Lower leg skin (tissue), 3 donors: Measurements from ENCODE around the gene MROH2A.

Experiments used
- CTCF ChIP-seq, 3 donors: fragments of 450-650 bp; IDR thresholded peaks; one replicate each; pipeline ENCODE4 v1.5.1; 2016; ENCODE audit warnings: antibody characterized with exemption in 3 of 3, mild to moderate bottlenecking in 3 of 3, moderate library complexity in 2 of 3
- POLR2A ChIP-seq, 2 donors: fragments of 450-650 bp; IDR thresholded peaks; one replicate each; pipeline ENCODE4 v1.6.1; 2016 to 2017; ENCODE audit warnings: antibody characterized with exemption in 2 of 2, mild to moderate bottlenecking in 1 of 2, moderate library complexity in 1 of 2

GRCh38 chr2:233743464-233744259, 34.5 kb upstream of the MROH2A start:
- TF ChIP-seq POLR2A (IDR thresholded peaks at IDR 0.05): no peak
- TF ChIP-seq CTCF (IDR thresholded peaks at IDR 0.05): no peak
